GM12878 (cell line): Measurements from ENCODE around the gene SAMD9.

Experiments
- EP300 ChIP-seq, 2 experiments: fragments of 150-350 bp in 1 of 2; IDR thresholded peaks; 2 replicates each; pipeline ENCODE4 v1.6.1; 2011 to 2012; ENCODE audit warnings: low read depth in 2 of 2, low read length in 2 of 2, borderline replicate concordance in 1 of 2, improper control_type of control experiment in 1 of 2, inconsistent platforms in 1 of 2; ENCODE audit not compliant: control insufficient read depth in 1 of 2
- JUND ChIP-seq: IDR thresholded peaks from 2 replicates; pipeline ENCODE4 v1.6.1; 2012; ENCODE audit warnings: low read depth, mild to moderate bottlenecking, low read length, improper control_type of control experiment, moderate library complexity
- MYC ChIP-seq: IDR thresholded peaks from 2 replicates; pipeline ENCODE4 v1.6.1; 2011; ENCODE audit warnings: mild to moderate bottlenecking, low read length, moderate library complexity, inconsistent platforms; ENCODE audit not compliant: insufficient read depth, insufficient replicate concordance, insufficient read length, severe bottlenecking
- NBN ChIP-seq: fragments of 450-650 bp; IDR thresholded peaks from 2 replicates; pipeline ENCODE4 v1.6.1; 2016
- NR2C2 ChIP-seq: IDR thresholded peaks from 2 replicates; pipeline ENCODE4 v1.6.1; 2011; ENCODE audit warnings: borderline replicate concordance, low read depth; ENCODE audit not compliant: control insufficient read depth, insufficient read length
- POLR2A ChIP-seq: IDR thresholded peaks from 2 replicates; pipeline ENCODE4 v1.6.1; 2011; ENCODE audit warnings: low read depth, mild to moderate bottlenecking, low read length
- SP1 ChIP-seq: IDR thresholded peaks from one replicate; pipeline ENCODE4 v1.6.1; 2011; ENCODE audit warnings: low read depth, low read length
- TARDBP ChIP-seq: IDR thresholded peaks from 2 replicates; pipeline ENCODE4 v1.6.1; 2016; ENCODE audit warnings: borderline replicate concordance
- TCF7 ChIP-seq: IDR thresholded peaks from 2 replicates; pipeline ENCODE4 v1.6.1; 2014; ENCODE audit warnings: antibody characterized with exemption, borderline replicate concordance
- TF ChIP-seq, protein P1 (sequence below): IDR thresholded peaks from 2 replicates; pipeline ENCODE4 v1.6.1; 2011; ENCODE audit warnings: mild to moderate bottlenecking, low read depth, low read length, moderate library complexity; ENCODE audit not compliant: insufficient replicate concordance
- TF ChIP-seq, protein P2 (sequence below): fragments of 450-650 bp; IDR thresholded peaks from 2 replicates; pipeline ENCODE4 v1.6.1; 2017; ENCODE audit warnings: mild to moderate bottlenecking, low read depth, inconsistent platforms; ENCODE audit not compliant: poor library complexity, severe bottlenecking
- TF ChIP-seq, protein P3 (sequence below): IDR thresholded peaks from 2 replicates; pipeline ENCODE4 v1.6.1; 2012; ENCODE audit warnings: low read depth, low read length, improper control_type of control experiment
- TF ChIP-seq, protein P4 (sequence below), 3 experiments: IDR thresholded peaks in 2 of 3; conservative IDR thresholded peaks in 1 of 3; 2 replicates each; pipeline ENCODE4 v1.5.1; 2011; ENCODE audit warnings: low read depth in 3 of 3, low read length in 3 of 3, mild to moderate bottlenecking in 3 of 3, control low read depth in 2 of 3, moderate library complexity in 2 of 3, inconsistent platforms in 1 of 3, mixed read lengths in 1 of 3; ENCODE audit not compliant: control insufficient read depth in 2 of 3, insufficient read depth in 1 of 3; ENCODE audit errors: extremely low read depth in 1 of 3

DNA sequence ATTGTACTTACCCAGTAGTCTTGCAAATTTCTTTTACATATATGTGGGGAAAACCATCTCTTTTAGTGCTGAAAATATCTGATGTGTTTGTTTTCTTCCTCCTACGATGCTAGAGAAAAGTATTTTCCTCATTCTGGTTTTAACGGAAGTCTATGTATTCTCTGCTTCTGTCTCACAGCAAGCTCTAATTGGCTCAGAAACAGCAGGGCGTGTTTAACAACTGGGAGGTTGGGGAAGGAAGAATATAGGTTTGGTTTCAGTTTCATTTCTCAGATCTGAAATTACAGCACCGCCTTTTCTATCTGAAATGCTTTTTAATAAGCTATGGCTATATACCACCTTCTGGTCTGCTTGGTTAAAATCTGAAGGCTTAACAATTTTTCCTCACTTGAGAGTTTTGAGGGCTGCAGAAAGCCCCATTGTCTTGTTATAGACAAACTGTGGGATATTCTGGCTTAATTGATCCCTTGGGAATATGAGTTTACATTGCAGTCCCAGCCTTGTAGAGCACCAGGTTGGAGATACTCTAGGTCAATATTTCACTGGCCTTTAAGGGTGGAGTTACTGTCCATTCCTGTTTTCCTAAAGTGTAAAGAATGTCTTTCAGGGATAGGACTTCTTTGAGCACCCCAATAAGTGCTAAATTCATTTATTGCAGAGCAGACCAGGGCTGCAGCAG lies at the start of gene SAMD9:
- TF ChIP-seq, protein P1, sequence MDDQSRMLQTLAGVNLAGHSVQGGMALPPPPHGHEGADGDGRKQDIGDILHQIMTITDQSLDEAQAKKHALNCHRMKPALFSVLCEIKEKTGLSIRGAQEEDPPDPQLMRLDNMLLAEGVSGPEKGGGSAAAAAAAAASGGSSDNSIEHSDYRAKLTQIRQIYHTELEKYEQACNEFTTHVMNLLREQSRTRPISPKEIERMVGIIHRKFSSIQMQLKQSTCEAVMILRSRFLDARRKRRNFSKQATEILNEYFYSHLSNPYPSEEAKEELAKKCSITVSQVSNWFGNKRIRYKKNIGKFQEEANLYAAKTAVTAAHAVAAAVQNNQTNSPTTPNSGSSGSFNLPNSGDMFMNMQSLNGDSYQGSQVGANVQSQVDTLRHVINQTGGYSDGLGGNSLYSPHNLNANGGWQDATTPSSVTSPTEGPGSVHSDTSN, result no peak
- no peak; a peak in 1 of 4 replicates for TF ChIP-seq EP300 (IDR thresholded peaks at IDR 0.05; ENCODE audit: borderline replicate concordance in 1 of 2, control insufficient read depth in 1 of 2, low read depth in 2 of 2, low read length in 2 of 2)
- TF ChIP-seq SP1, result no peak
- TF ChIP-seq POLR2A, result no peak
- TF ChIP-seq MYC, result no peak
- TF ChIP-seq TCF7, result no peak
- no peak for TF ChIP-seq JUND
- TF ChIP-seq, protein P2, sequence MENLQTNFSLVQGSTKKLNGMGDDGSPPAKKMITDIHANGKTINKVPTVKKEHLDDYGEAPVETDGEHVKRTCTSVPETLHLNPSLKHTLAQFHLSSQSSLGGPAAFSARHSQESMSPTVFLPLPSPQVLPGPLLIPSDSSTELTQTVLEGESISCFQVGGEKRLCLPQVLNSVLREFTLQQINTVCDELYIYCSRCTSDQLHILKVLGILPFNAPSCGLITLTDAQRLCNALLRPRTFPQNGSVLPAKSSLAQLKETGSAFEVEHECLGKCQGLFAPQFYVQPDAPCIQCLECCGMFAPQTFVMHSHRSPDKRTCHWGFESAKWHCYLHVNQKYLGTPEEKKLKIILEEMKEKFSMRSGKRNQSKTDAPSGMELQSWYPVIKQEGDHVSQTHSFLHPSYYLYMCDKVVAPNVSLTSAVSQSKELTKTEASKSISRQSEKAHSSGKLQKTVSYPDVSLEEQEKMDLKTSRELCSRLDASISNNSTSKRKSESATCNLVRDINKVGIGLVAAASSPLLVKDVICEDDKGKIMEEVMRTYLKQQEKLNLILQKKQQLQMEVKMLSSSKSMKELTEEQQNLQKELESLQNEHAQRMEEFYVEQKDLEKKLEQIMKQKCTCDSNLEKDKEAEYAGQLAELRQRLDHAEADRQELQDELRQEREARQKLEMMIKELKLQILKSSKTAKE, result no peak
- TF ChIP-seq TARDBP, result no peak
- TF ChIP-seq NR2C2, result no peak
- TF ChIP-seq, protein P3, sequence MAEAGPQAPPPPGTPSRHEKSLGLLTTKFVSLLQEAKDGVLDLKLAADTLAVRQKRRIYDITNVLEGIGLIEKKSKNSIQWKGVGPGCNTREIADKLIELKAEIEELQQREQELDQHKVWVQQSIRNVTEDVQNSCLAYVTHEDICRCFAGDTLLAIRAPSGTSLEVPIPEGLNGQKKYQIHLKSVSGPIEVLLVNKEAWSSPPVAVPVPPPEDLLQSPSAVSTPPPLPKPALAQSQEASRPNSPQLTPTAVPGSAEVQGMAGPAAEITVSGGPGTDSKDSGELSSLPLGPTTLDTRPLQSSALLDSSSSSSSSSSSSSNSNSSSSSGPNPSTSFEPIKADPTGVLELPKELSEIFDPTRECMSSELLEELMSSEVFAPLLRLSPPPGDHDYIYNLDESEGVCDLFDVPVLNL, result no peak
- TF ChIP-seq, protein P4, sequence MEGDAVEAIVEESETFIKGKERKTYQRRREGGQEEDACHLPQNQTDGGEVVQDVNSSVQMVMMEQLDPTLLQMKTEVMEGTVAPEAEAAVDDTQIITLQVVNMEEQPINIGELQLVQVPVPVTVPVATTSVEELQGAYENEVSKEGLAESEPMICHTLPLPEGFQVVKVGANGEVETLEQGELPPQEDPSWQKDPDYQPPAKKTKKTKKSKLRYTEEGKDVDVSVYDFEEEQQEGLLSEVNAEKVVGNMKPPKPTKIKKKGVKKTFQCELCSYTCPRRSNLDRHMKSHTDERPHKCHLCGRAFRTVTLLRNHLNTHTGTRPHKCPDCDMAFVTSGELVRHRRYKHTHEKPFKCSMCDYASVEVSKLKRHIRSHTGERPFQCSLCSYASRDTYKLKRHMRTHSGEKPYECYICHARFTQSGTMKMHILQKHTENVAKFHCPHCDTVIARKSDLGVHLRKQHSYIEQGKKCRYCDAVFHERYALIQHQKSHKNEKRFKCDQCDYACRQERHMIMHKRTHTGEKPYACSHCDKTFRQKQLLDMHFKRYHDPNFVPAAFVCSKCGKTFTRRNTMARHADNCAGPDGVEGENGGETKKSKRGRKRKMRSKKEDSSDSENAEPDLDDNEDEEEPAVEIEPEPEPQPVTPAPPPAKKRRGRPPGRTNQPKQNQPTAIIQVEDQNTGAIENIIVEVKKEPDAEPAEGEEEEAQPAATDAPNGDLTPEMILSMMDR (IDR thresholded peaks at IDR 0.05 in 2 of 3, conservative IDR thresholded peaks at IDR 0.05 in 1 of 3; ENCODE audit: control insufficient read depth in 2 of 3, extremely low read depth in 1 of 3, insufficient read depth in 1 of 3, low read depth in 3 of 3, low read length in 3 of 3), result no peak
- TF ChIP-seq NBN, result 0 out of 2 replicates have a peak, but pooled peaks have one; percentile 25
